Stimulated activated CD4-positive, alpha-beta T cell treated with anti-CD3 and anti-CD28 coated beads, Interleukin-4, amount 100 ng/mL, for 48 hours (primary cell): ENCODE data around the gene MZT2B.
A peak's percentile ranks its signal among the peaks of the same experiment; 100 is the strongest.
"Not testable (repeated sequence)": the region's sequence is repeated elsewhere in the genome, so short reads cannot be mapped to it uniquely, and the experiment has no call there.

ENCODE experiments used
- DNase-seq, 2 donors: peaks; one replicate each; pipeline ENCODE4 v3.0.0-alpha.2; 2020; ENCODE audit warnings: low read depth in 2 of 2

MZT2B gene

GRCh38 chr2:130152816-130153595 is 29.1 kb upstream of the MZT2B start:
- DNase-seq = no peak

GRCh38 chr2:130153721-130154422 is 28.2 kb upstream of the MZT2B start:
- not testable (repeated sequence) for DNase-seq

DNA sequence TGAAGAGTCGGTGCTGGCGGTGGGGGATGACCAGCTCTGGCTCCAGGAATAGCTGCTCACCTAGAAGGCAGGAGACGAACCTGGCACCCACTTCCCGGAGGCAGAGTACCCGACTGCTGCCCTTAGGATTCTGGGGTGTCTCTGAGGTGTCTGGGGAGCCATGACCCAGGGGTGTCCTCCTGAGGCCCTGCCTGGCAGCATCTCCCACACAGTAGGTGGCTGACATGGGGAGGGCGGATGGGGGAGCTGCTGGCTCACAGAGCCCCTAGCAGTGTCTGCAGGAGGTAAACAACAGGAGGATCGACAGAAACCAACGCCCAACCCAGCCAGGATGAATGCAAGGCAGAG is 27.7 kb upstream of the MZT2B start:
- not testable (repeated sequence) for DNase-seq

DNA sequence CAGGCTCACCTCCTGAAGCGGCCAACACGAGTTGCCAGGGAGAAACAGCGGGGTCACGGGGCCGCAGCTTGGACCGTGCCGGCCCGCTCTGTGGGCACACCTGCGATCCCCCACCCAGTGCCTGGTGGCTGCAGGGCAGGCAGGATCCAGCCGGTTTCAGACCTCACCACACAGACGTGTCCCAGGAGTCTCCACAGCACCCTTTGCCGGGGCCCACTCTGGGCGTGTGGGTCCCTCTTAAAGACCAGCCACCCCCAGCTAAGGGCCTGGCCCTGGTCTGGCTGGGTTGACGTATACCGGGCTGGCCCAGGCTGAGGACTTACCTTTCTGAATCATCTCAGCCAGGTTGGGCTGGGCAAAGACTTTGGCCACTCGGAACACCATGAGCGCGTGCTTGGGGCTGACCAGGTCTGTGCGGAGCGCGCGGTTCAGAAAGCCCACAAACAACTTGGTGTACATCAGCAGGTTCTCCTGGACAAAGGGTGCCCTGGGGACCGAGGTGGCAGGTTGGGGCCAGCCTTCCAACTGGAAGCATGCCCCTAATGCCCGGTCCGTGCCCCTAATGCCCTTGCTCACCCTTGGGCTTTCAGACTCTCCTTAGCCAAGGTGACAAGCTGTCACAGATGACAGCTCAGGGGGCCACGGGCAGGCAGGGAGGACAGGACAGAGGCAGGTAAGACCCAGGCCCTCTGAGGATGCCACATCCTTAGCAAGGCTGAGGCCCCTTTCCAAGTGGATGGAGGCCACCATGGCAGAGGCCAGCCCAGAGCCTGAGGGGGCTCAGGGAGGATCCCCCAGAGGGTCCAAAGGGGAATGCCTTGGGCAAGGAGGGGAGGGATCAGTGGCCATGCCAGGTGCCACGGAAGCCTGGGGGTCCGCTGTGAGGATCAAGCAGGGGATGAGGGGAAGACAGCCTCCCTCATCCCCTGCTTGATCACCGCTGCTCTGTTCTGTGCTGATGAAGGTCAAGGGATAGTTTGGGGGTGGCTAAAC is 27.0 kb upstream of the MZT2B start:
- DNase-seq = no peak

DNA sequence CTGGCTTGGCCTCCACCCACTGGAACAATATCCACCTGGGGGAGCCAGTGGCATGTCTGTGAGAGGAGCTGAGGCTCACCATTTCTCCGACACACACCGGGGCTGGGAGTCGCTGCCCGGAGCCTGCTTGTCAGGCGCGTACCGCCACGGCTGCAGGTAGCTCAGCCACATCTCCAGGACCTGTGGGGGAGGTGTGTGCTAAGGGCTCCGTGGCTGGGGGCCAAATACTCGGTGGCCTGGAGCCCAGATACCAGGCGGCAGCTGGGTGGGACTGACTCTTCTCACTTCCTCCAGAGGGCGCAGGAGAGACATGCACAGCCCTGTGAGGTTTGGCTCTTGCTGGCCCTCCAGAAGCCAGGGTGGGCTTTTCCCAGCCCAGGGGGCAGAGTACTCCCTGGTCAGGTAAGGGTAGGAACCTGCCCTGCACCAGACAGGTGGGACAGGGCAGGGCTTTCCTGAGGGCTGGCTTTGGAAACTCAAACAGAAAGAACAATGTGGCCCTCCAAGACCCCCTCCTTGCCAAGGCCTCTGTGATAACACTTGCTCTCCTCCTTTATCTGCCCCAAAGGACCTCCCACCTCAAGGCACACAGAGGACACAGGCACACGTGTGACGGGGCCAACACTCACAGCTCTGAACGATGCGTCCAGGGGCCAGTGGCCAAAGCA is 26.0 kb upstream of the MZT2B start:
- DNase-seq = not testable (repeated sequence)

DNA sequence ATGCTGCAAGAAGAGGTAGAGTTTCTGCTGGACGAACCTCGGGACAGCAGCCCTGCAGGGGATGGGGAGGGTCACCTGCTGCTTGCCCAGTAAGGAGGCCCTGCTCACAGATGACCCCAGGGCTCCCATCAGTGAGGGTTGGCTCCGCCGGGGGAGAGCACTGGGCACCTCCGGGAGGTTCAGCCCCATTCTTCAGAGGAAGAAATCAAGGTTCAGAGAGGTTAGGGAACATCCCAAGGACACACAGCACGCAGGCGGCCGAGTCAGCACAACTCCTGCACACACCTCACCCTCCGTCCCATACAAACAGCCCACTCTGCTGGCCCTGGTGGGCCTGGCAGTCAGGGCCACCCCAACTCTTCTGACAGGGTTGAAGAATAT is 25.4 kb upstream of the MZT2B start:
- DNase-seq = no peak

- not testable (repeated sequence) for DNase-seq
Measured at GRCh38 chr2:130157354-130157753, 24.7 kb upstream of the MZT2B start.

GRCh38 chr2:130157825-130158514 is 24.1 kb upstream of the MZT2B start:
- peak in 1 of 2 donors; percentile 12 for DNase-seq

DNA sequence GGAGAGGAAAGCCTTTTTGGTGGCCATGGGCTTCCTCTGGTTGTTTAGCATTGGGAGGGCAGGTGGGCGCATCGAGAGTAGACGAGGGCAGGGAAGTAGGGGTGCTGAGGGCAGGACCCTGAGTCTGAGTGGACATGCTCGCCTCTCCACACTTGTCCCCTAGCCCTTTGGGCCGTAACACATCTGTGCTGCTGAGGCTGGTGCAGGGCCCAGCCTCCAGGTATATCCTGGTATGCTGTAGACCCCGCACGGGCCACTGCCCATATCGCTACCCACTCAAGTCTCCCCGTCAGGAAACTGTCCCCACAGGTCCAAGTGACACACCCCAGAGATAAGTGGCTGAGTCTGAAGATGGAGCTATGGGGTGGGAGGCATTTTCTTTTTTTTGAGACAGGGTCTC is 23.4 kb upstream of the MZT2B start:
- no peak for DNase-seq

DNA sequence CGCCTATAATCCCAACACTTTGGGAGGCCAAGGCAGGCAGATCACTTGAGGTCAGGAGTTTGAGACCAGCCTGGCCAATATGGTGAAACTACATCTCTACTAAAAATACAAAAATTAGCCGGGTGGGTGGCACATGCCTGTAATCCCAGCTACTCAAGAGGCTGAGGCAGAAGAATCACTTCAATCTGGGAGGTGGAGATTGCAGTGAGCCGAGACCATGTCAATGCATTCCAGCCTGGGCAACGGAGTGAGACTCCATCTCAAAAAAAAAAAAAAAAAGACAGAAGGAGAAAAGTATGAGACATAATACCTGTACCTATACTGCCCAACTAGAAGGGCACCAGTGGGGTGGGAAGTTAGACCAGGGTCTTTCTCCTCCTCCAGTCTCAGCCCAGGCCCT is 22.7 kb upstream of the MZT2B start:
- not testable (repeated sequence) for DNase-seq

GRCh38 chr2:130160131-130160530 is 21.9 kb upstream of the MZT2B start:
- DNase-seq = no peak

DNA sequence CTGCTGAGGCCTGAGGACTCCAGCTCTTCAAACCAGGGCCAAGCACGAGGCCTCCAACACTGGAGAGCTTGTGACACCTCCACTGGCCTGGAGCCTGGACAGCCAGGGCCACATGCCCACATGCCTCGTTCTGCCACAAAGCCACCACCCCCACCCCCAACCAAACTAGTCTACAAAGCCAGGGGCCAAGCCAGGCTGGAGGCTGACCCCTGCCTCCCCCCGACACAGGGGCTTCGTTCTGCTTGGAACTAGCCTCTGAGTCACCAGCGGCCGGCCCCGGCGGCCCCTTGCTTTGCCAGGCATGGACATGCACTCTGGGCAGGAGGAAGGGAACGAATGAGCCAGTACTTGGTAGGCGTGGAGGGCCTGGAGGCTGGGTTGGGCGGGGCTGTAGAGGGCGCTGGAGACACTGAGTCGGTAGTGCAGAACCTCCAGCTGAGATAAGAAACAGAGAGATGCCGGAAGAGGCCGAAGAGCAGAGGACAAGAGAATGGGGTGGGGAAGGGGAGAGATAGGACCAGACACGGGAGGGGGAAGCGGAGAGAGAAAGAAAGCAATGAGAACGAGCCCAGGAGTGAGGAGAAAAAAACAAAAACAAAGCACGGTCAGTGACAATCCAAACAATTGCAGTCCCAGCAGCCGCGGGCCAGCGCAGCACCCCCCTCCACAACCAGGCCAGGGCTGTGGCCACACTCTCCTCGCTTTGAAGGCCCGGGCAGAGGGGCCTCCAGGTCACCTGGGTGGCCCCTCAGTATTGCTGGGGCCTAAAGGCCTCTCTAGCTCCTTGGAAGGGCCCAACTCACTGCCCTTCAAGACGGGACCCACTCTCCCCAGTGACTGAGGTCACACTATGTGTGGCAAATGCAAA is 21.0 kb upstream of the MZT2B start:
- not testable (repeated sequence) for DNase-seq

DNA sequence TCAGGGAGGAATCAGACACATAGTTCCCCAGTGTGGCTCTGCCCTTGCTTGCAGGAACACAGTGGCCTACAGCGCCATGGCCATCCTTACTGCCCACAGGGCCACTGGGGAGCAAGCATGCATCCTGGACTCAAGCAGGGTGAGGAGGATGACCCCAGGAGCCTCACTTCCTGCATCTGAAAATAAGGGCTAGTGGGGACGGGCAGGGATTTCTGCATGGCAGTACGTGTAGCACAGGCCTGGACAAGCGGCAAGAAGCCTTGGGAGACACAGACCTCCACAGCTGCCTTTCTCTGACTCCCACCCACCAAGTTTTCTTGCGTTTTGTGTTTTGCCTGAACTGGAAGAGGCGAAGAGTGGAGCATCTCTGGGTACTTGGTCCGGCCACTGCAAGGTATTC is 19.6 kb upstream of the MZT2B start:
- not testable (repeated sequence) for DNase-seq

- no peak for DNase-seq
Measured at GRCh38 chr2:130162968-130163367, 19.1 kb upstream of the MZT2B start.

- no peak for DNase-seq
Measured at GRCh38 chr2:130165293-130166016, 16.6 kb upstream of the MZT2B start.

GRCh38 chr2:130166611-130167010 is 15.5 kb upstream of the MZT2B start:
- not testable (repeated sequence) for DNase-seq

DNA sequence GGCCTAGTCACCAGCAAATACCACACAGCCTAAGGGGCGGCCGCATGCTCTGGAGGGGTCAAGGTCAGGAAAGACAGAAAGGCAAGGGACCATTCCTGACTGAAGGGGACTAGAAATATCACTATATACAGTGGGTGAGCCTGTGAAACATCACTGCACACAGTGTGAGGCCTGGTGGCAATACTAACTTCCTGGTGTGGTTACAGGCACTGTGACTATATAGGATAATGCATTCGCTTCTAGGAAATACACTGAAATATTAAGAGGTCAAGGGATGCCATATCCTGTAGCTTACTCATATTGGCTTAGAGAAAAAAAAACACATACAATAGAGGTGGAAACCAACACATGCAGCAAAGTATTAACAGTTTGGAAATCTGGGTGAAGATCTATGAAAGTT is 12.9 kb upstream of the MZT2B start:
- not testable (repeated sequence) for DNase-seq

DNA sequence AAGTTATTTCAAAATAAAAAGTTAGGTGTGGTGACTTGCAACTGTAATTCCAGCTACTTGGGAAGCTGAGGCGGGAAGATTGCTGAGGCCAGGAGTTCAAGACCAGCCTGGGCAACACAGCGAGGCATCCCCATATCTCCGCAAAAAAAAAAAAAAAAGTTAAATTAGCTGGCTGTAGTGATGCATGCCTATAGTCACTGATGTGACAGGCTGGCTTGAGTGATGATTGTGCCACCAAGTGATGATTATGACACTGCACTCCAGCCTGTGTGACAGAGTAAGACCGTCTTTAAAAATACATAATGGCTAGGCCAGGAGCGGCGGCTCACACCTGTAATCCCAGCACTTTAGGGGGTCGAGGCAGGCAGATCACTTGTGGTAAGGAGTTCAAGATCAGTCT is 12.2 kb upstream of the MZT2B start:
- no peak for DNase-seq

GRCh38 chr2:130174866-130175265 is 7.2 kb upstream of the MZT2B start:
- not testable (repeated sequence) for DNase-seq
